HepG2 (cell line): ENCODE data around the gene AUTS2. TPM values are rescaled to one million over a fixed set of nuclear protein-coding genes. Genes with fewer than 3 reads are reported as not detected.

Experiments
- ATAC-seq: fragments of 200-7000 bp; cut with Tn5 transposase; 3 replicates; pipeline ENCODE4 v1.9.1; 2020; ENCODE audit warnings: mild to moderate bottlenecking, moderate library complexity
- BruUV-seq: library from RNA; stranded (reverse); fragments of 400-500 nt; replicated peaks from 2 replicates; lab custom pipeline; 2021; lab: Mats Ljungman, UMichigan
- CTCF ChIA-PET: fragments of 300-600 bp; formaldehyde crosslinking; extraction: SDS; loops from one replicate; lab custom pipeline; 2021; ENCODE audit warnings: low total read pairs, inconsistent platforms, low intra/inter-chr PET ratio; lab: Yijun Ruan, JAX
- POLR2A ChIA-PET: fragments of 350-600 bp; sonication (Branson Sonifier 250); formaldehyde crosslinking; loops from one replicate; lab custom pipeline; 2020; ENCODE audit warnings: antibody characterized with exemption, inconsistent platforms; lab: Yijun Ruan, JAX
- DNase-seq: peaks from one replicate; pipeline ENCODE4 v3.0.0-alpha.2; 2015; ENCODE audit warnings: low spot score
- FAIRE-seq: peaks from 3 replicates; lab custom pipeline; 2011; peaks lifted over from hg19 to GRCh38; lab: Jason Lieb, UNC
- H2AFZ ChIP-seq: one replicate; pipeline ENCODE4 v1.6.1; 2011; ENCODE audit warnings: low read length, inconsistent platforms
- H3K27ac ChIP-seq: fragments of 300-600 bp; 3 replicates; pipeline ENCODE4 v1.8.0; 2011; ENCODE audit warnings: mixed run types, mild to moderate bottlenecking, mixed read lengths, low read length, inconsistent platforms; ENCODE audit not compliant: insufficient read depth; ENCODE audit errors: extremely low read length
- H3K27me3 ChIP-seq, 2 experiments: fragments of 200-600 bp in 1 of 2; 2 replicates in 1 of 2; 3 replicates in 1 of 2; pipeline versions ENCODE4 v1.6.0 to v1.8.0; 2011; ENCODE audit warnings: low read length in 2 of 2, mild to moderate bottlenecking in 2 of 2, moderate library complexity in 2 of 2, inconsistent platforms in 1 of 2; ENCODE audit not compliant: insufficient read depth in 2 of 2, control insufficient read depth in 1 of 2
- H3K36me3 ChIP-seq, 2 experiments: fragments of 200-600 bp in 1 of 2; replicated peaks in 1 of 2; 2 replicates in 1 of 2; 3 replicates in 1 of 2; pipeline versions ENCODE4 v1.5.1 to v1.8.0; 2011; ENCODE audit warnings: low read length in 2 of 2, inconsistent platforms in 1 of 2; ENCODE audit not compliant: insufficient read depth in 2 of 2, control insufficient read depth in 1 of 2
- H3K4me1 ChIP-seq: 2 replicates; pipeline ENCODE4 v1.5.1; 2012; ENCODE audit warnings: low read length, inconsistent platforms; ENCODE audit not compliant: insufficient read depth
- H3K4me2 ChIP-seq: 2 replicates; pipeline ENCODE4 v1.6.0; 2011; ENCODE audit warnings: low read depth, low read length, inconsistent platforms
- H3K4me3 ChIP-seq, 3 experiments: fragments of 200-600 bp in 1 of 3; sonication (generic), shearing (Covaris generic) in 1 of 3; replicated peaks in 1 of 3; 2 replicates each; pipeline ENCODE4 v1.5.1; 2011 to 2016; ENCODE audit warnings: low read length in 3 of 3, inconsistent platforms in 2 of 3, low read depth in 2 of 3, mild to moderate bottlenecking in 2 of 3, control low read depth in 1 of 3, mixed read lengths in 1 of 3; ENCODE audit not compliant: insufficient read depth in 1 of 3
- H3K79me2 ChIP-seq: one replicate; pipeline ENCODE4 v1.6.1; 2011; ENCODE audit warnings: low read length, inconsistent platforms; ENCODE audit not compliant: insufficient read depth
- H3K9ac ChIP-seq: 2 replicates; pipeline ENCODE4 v1.6.0; 2011; ENCODE audit warnings: mild to moderate bottlenecking, low read depth, low read length, inconsistent platforms; ENCODE audit not compliant: insufficient read depth
- H3K9me3 ChIP-seq: 2 replicates; pipeline ENCODE4 v1.5.1; 2012; ENCODE audit warnings: mild to moderate bottlenecking, low read length
- H4K20me1 ChIP-seq: 2 replicates; pipeline ENCODE4 v1.6.0; 2011; ENCODE audit warnings: inconsistent platforms, mild to moderate bottlenecking, low read length, moderate library complexity; ENCODE audit not compliant: insufficient read depth
- ARNT ChIP-seq: fragments of 450-650 bp; IDR thresholded peaks from 2 replicates; pipeline ENCODE4 v1.6.1; 2017
- ARNTL ChIP-seq: sonication (generic); formaldehyde crosslinking; IDR thresholded peaks from 2 replicates; pipeline ENCODE4 v1.4.0; 2020; ENCODE audit warnings: mild to moderate bottlenecking, missing genetic modification reagents
- ASH2L ChIP-seq: fragments of 300-600, 200-600 bp; sonication (generic); IDR thresholded peaks from 2 replicates; pipeline ENCODE4 v1.7.0; 2017; ENCODE audit warnings: low read depth, mild to moderate bottlenecking, moderate library complexity, mixed read lengths, low read length; ENCODE audit not compliant: insufficient read length
- BRD4 ChIP-seq: sonication (generic); formaldehyde crosslinking; IDR thresholded peaks from 2 replicates; pipeline ENCODE4 v1.4.0; 2020; ENCODE audit warnings: missing genetic modification reagents
- HES4 ChIP-seq: sonication (generic); formaldehyde crosslinking; IDR thresholded peaks from 2 replicates; pipeline ENCODE4 v1.9.0; 2021; ENCODE audit warnings: mild to moderate bottlenecking, missing genetic modification reagents, borderline replicate concordance
- KLF13 ChIP-seq: sonication (generic); formaldehyde crosslinking; IDR thresholded peaks from 2 replicates; pipeline ENCODE4 v1.4.0; 2020; ENCODE audit warnings: mild to moderate bottlenecking, missing genetic modification reagents
- NFATC3 ChIP-seq: sonication (generic); formaldehyde crosslinking; IDR thresholded peaks from 2 replicates; pipeline ENCODE4 v1.5.1; 2020; ENCODE audit warnings: mild to moderate bottlenecking, missing genetic modification reagents
- TCF7L2 ChIP-seq: IDR thresholded peaks from 2 replicates; pipeline ENCODE4 v1.6.1; 2011; ENCODE audit warnings: mild to moderate bottlenecking, low read depth, low read length, moderate library complexity
- ZNF235 ChIP-seq: sonication (generic); formaldehyde crosslinking; IDR thresholded peaks from 2 replicates; pipeline ENCODE4 v1.8.1; 2023; ENCODE audit warnings: mild to moderate bottlenecking, missing genetic modification reagents, borderline replicate concordance
- ZNF329 ChIP-seq: sonication (generic); formaldehyde crosslinking; IDR thresholded peaks from 2 replicates; pipeline ENCODE4 v1.9.0; 2021; ENCODE audit warnings: low read depth, mild to moderate bottlenecking, missing genetic modification reagents
- ZNF557 ChIP-seq: sonication (generic); formaldehyde crosslinking; IDR thresholded peaks from 2 replicates; pipeline ENCODE4 v1.4.0; 2020; ENCODE audit warnings: missing genetic modification reagents
- ZNF558 ChIP-seq: sonication (generic); formaldehyde crosslinking; IDR thresholded peaks from 2 replicates; pipeline ENCODE4 v1.9.0; 2022; ENCODE audit warnings: mild to moderate bottlenecking, missing genetic modification reagents, borderline replicate concordance
- WGBS: methylation state at CpG from one replicate; pipeline ENCODE4 v1.1.6; 2017; ENCODE audit warnings: low lambda C conversion rate; 5-methylcytosine and 5-hydroxymethylcytosine counted together
- in situ Hi-C: cut with HindIII; loops from 2 replicates; pipeline ENCODE4 v1.10.0; 2017; ENCODE audit warnings: low pct_unique_long_range_greater_than_20kb; ENCODE audit not compliant: extremely low pct_ligation_motif_present
- intact Hi-C: fragments of 100-400 bp; cut with micrococcal nuclease; formaldehyde crosslinking; loops from one replicate; pipeline ENCODE4 v1.10.0; 2022; ENCODE audit not compliant: unreplicated experiment
- polyA plus RNA-seq, 8 experiments: library from polyadenylated mRNA; depleted of rRNA in 3 of 8; stranded (reverse) in 7 of 8; unstranded in 1 of 8; fragments of >200 nt; fragmentation: Illumina TruSeq in 4 of 8; extraction: Trizol in 4 of 8; gene quantifications; 2 replicates each; pipeline versions ENCODE4 v1.2.1 to v1.2.3, GENCODE V29; 2011 to 2016; ENCODE audit warnings: low read depth in 4 of 8, missing spikeins in 1 of 8, mixed read lengths in 1 of 8; ENCODE audit not compliant: insufficient read depth in 1 of 8
- total RNA-seq, 5 experiments: library from RNA; depleted of rRNA; stranded (reverse); fragments of >200 nt; fragmentation: Illumina TruSeq; extraction: Trizol; gene quantifications; 2 replicates each; pipeline ENCODE4 v1.2.3, GENCODE V29; 2016; ENCODE audit warnings: low read depth in 1 of 5
- TF ChIP-seq, protein P1 (sequence below): sonication (generic); formaldehyde crosslinking; IDR thresholded peaks from one replicate; pipeline ENCODE4 v1.5.1; 2020; ENCODE audit warnings: mild to moderate bottlenecking, missing genetic modification reagents; ENCODE audit errors: not compliant biosample characterization
- TF ChIP-seq, protein P2 (sequence below): sonication (generic); formaldehyde crosslinking; IDR thresholded peaks from 2 replicates; pipeline ENCODE4 v1.5.0; 2020; ENCODE audit warnings: missing genetic modification reagents
- TF ChIP-seq, protein P3 (sequence below), 2 experiments: fragments of 450-650 bp in 1 of 2; sonication (generic) in 1 of 2; formaldehyde crosslinking; IDR thresholded peaks; 2 replicates each; pipeline versions ENCODE4 v1.5.0 to v1.8.0; 2020 to 2022; ENCODE audit warnings: mild to moderate bottlenecking in 1 of 2, missing genetic modification reagents in 1 of 2

The AUTS2 gene
- total and polyA plus RNA-seq, 2 of the 13 experiments (the other 11 are each of a cell fraction or from before 2014, with no cell fraction given) = 0.38 TPM; not detected in 1

DNA sequence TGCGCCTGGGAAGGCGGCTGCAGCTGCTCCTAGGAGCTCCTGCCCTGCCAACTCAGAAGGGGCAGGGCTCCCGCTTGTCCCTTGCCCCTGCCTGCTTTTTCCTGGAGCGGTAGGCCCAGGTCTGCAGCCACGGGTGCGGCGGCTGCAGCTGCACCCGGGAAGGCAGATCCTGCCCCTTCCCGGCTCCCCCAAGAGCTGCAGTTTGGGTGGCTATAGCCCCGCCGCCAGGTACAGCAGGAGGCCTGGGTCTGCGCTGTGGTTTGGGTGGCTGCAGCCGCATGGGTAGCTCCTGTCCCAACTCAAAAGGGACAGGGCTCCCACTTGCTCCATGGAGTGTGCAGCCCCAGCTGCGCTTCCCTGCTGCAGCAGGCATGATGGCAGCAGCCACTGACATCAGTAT, 6.5 kb upstream of the AUTS2 start (continued):
- TF ChIP-seq, protein P1, sequence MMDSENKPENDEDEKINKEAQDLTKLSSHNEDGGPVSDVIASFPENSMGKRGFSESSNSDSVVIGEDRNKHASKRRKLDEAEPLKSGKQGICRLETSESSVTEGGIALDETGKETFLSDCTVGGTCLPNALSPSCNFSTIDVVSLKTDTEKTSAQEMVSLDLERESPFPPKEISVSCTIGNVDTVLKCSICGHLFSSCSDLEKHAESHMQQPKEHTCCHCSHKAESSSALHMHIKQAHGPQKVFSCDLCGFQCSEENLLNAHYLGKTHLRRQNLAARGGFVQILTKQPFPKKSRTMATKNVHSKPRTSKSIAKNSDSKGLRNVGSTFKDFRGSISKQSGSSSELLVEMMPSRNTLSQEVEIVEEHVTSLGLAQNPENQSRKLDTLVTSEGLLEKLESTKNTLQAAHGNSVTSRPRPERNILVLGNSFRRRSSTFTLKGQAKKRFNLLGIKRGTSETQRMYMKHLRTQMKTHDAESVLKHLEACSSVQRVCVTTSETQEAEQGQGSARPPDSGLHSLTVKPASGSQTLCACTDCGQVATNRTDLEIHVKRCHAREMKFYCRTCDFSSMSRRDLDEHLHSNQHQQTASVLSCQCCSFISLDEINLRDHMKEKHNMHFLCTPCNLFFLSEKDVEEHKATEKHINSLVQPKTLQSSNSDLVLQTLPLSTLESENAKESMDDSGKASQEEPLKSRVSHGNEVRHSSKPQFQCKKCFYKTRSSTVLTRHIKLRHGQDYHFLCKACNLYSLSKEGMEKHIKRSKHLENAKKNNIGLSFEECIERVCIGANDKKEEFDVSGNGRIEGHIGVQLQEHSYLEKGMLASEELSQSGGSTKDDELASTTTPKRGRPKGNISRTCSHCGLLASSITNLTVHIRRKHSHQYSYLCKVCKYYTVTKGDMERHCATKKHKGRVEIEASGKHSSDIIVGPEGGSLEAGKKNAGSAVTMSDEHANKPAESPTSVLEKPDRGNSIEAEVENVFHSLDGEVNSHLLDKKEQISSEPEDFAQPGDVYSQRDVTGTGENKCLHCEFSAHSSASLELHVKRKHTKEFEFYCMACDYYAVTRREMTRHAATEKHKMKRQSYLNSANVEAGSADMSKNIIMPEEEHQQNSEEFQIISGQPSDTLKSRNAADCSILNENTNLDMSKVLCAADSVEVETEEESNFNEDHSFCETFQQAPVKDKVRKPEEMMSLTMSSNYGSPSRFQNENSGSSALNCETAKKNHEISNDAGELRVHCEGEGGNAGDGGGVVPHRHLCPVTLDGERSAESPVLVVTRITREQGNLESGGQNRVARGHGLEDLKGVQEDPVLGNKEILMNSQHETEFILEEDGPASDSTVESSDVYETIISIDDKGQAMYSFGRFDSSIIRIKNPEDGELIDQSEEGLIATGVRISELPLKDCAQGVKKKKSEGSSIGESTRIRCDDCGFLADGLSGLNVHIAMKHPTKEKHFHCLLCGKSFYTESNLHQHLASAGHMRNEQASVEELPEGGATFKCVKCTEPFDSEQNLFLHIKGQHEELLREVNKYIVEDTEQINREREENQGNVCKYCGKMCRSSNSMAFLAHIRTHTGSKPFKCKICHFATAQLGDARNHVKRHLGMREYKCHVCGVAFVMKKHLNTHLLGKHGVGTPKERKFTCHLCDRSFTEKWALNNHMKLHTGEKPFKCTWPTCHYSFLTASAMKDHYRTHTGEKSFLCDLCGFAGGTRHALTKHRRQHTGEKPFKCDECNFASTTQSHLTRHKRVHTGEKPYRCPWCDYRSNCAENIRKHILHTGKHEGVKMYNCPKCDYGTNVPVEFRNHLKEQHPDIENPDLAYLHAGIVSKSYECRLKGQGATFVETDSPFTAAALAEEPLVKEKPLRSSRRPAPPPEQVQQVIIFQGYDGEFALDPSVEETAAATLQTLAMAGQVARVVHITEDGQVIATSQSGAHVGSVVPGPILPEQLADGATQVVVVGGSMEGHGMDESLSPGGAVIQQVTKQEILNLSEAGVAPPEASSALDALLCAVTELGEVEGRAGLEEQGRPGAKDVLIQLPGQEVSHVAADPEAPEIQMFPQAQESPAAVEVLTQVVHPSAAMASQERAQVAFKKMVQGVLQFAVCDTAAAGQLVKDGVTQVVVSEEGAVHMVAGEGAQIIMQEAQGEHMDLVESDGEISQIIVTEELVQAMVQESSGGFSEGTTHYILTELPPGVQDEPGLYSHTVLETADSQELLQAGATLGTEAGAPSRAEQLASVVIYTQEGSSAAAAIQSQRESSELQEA = no peak
- TF ChIP-seq ARNTL (no peak), ZNF329 (CRISPR knock-in tag) (no peak)

DNA sequence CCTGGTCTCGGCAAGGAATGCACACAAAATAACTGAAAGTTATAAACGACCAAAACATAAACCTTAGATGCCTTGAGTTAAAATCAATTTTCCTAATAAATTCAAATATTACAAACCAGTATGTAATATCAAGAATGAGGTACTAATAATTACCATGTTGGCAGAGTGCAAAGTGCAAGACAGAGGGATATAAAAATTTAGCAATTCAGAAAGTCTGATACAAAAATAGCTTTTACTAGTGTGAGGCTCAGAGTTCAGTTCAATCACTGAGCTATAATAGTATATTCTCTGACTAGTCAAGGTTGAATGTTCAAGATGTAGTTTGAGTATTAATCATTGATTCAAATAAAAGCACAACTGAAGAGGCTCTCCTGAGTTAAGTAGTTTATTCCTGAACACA, 4.8 kb upstream of the AUTS2 start:
- 1% methylated on average over 2 of the region's 2 CpGs for WGBS
- no peaks in the 10 kb centered on the region for H3K36me3 ChIP-seq
- no peak overlapping the region for H3K4me3 ChIP-seq
- BruUV-seq = no TSS peak
- CTCF ChIA-PET = no interaction called here
- FAIRE-seq (no peak), ATAC-seq (no peak), DNase-seq (no peak)
- H3K4me1 ChIP-seq = no peaks in the 10 kb centered on the region
- no peak overlapping the region for H3K27ac ChIP-seq
- H2AFZ ChIP-seq = no peak overlapping the region
- no peak overlapping the region for H3K4me2 ChIP-seq
- in situ Hi-C loops (no loop called here), intact Hi-C loops (no loop called here)
- no peaks in the 10 kb centered on the region for H4K20me1 ChIP-seq
- H3K27me3 ChIP-seq = peaks cover 0 to 4% of the 10 kb centered on the region in 2 experiments; a peak in 1 of 5 replicates
- H3K9ac ChIP-seq = no peak overlapping the region
- H3K79me2 ChIP-seq = no peaks in the 10 kb centered on the region
- POLR2A ChIA-PET = no interaction called here
- H3K9me3 ChIP-seq = no peaks in the 10 kb centered on the region
- TF ChIP-seq TCF7L2 (no peak), ARNT (no peak), ZNF557 (CRISPR knock-in tag) (no peak), ZNF558 (CRISPR knock-in tag) (no peak), ASH2L (no peak), ZNF235 (CRISPR knock-in tag) (no peak), NFATC3 (CRISPR knock-in tag) (no peak), BRD4 (CRISPR knock-in tag) (no peak), KLF13 (CRISPR knock-in tag) (no peak), HES4 (no peak)
- TF ChIP-seq, protein P2, sequence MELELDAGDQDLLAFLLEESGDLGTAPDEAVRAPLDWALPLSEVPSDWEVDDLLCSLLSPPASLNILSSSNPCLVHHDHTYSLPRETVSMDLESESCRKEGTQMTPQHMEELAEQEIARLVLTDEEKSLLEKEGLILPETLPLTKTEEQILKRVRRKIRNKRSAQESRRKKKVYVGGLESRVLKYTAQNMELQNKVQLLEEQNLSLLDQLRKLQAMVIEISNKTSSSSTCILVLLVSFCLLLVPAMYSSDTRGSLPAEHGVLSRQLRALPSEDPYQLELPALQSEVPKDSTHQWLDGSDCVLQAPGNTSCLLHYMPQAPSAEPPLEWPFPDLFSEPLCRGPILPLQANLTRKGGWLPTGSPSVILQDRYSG = no peak
- TF ChIP-seq, protein P3, sequence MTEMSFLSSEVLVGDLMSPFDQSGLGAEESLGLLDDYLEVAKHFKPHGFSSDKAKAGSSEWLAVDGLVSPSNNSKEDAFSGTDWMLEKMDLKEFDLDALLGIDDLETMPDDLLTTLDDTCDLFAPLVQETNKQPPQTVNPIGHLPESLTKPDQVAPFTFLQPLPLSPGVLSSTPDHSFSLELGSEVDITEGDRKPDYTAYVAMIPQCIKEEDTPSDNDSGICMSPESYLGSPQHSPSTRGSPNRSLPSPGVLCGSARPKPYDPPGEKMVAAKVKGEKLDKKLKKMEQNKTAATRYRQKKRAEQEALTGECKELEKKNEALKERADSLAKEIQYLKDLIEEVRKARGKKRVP (CRISPR knock-in tag; IDR thresholded peaks at IDR 0.05) = no peak
